Activated effector memory CD4-positive, alpha-beta T cell treated with Interleukin-2 at 50 U/mL for 16 hours (primary cell): ENCODE results near the gene OR2B2.

Experiments
- DNase-seq: peaks from one replicate; pipeline ENCODE4 v3.0.0-alpha.2; 2020

Gene OR2B2

GRCh38 chr6:27866357-27867050 lies 45.7 kb downstream of the OR2B2 start:
- DNase-seq: peak; percentile 13

- DNase-seq: no peak
These were observed 46.3 kb downstream of the OR2B2 start for GRCh38 chr6:27865850-27866356.

GRCh38 chr6:27864906-27865849 lies 47.0 kb downstream of the OR2B2 start:
- peak; percentile 48 for DNase-seq

- DNase-seq: no peak
These were observed 48.0 kb downstream of the OR2B2 start for GRCh38 chr6:27863962-27864905.

DNA sequence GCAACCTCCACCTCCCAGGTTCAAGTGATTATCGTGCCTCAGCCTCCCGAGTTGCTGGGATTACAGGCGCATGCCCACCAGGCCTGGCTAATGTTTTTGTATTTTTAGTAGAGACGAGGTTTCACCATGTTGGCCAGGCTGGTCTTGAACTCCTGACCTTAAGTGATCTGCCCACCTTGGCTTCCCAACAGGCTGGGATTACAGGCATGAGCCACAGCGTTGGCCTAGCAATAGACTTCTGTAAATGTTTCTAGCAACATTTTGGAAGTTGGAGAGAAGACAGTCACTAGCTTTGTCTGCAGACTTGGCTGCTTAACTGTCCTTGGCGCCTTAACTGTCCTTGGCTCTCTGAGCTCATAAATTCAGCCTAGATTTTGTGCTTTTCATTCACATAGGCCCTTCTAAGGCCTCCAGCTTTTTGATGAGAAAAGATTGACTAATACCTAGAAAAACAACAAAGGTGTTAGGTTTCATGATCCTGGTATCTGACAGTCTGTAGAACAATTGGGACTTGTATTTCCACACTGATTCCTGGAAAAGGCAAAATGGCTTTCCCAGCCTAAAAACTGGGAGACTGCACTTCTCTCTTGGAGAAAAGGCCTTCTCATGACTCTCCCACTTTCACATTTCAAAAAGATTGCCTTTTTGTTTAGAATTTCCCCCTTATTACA lies 49.7 kb downstream of the OR2B2 start:
- no peak for DNase-seq

GRCh38 chr6:27861861-27862260 lies 50.3 kb downstream of the OR2B2 start:
- no peak for DNase-seq

DNA sequence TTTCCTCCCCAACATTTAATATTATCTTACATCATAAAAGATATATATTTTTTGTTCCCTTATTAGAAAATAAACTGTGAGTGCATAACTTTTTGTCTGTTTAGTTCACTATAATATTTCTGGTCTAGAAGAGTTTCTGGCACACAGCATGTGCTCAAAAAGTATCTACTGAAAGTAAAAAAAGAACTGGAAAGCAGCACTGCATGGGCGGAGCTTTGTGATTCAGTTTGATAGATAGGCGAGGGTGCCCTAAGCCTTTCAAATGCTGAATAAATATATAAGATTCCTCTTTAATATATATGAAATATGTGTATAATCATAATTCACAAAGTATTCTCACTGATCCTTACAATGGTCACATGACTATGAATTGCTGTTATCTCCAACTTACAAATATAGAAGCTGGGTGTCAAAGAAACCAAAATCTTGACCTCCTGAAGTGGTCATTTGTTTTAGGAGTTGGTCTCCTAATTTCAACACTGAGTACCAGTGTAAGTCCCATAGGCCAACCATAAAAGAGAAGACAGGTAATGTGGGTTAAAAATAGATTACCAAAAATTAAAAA lies 50.8 kb downstream of the OR2B2 start:
- no peak for DNase-seq
